ENCODE data around the gene C1orf53.
"Not testable (repeated sequence)": the region's sequence is repeated elsewhere in the genome, so short reads cannot be mapped to it uniquely, and the experiment has no call there.

C1orf53 gene

GRCh38 chr1:197902454-197903195 lies at the start of gene C1orf53:
TSS of gene C1orf53 (plus strand) at chr1:197902630. CDS start at chr1:197902650, 20 bp downstream.
- DNase-seq = peak; percentile 52 to 95 (median 87)

DNA sequence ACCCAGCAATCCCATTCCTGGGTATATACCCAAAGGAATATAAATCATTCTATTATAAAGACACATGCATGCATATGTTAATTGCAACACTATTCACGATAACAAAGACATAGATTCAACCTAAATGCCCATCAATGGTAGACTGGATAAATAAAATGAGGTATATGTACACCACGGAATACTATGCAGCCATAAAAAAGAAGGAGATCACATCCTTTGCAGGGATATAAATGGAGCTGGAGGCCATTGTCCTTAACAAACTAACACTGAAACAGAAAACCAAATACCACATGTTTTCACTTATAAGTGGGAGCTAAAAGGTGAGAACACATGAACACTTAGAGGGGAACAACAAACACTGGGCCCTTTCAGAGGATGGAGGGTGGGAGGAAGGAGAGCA lies 46.7 kb upstream of the C1orf53 start:
- not testable (repeated sequence) for DNase-seq

- DNase-seq = no peak
Measured at GRCh38 chr1:197857477-197857876, 45.0 kb upstream of the C1orf53 start.

GRCh38 chr1:197859024-197859423 lies 43.4 kb upstream of the C1orf53 start:
- no peak for DNase-seq

DNA sequence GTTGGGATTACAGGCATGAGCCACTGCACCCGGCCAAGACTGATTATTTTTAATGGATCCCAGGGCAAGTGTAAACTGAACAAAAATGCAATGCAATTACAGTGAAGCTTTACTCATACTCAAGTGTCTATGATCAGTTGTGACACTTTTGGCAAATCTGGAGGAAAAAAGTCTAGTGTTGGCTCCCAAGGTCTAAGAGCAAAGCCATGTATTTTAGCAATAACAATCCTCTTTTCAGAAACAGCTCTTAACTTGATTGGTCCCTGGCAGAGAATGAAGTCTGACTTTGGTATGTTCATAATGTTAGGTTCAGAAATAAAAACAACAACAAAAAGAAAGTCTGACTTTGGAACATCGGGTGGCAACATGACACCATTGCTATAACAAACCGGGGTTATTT lies 40.2 kb upstream of the C1orf53 start:
- no peak for DNase-seq

GRCh38 chr1:197862671-197863070 lies 39.8 kb upstream of the C1orf53 start:
- DNase-seq = no peak

DNA sequence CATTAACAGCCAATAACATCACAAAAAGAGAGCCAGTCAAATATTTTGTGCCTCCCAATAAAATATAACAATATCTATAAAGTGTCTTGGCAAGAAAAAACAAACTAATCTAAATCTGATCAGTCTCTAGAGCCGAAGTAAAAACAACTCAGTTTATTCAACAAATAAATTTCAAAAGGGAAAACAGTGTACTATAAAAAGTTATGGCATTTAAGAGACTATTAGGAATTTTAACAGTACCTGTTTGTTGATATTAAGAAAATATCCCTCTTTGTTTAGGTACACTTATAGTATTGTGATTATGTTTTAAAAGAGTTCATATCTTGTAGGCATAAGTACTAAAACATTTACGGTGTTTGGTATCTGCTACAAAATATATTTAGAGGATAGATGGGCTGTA lies 36.6 kb upstream of the C1orf53 start:
- DNase-seq = no peak

- DNase-seq = no peak
Measured at GRCh38 chr1:197868751-197869489, 33.5 kb upstream of the C1orf53 start.

DNA sequence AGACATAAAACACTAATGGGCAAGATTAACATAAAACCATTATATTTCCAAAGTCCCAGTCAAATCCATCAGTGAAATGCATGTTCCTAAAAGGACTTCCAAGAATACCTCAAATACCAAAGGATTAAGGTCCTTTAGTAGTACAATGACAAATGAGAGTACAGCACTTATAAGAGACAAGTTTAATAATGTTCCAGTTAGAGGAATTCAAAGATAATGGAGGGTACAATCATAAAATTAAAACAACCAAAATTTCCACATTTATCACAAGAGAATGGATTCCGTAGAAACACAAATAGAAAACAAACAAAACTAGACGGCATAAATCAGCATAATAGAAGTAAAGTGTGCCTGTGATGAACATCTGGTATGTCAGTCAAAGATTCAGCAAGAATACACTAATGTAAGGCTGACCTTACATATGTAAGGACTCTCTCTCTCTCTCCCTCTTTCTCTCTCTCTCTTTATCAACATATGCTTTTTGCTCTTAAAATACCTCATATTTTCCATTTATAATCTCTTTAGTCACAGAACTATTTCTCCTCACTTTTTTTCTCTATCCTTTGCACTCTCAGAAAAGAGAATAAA lies 32.8 kb upstream of the C1orf53 start:
- DNase-seq = no peak

GRCh38 chr1:197876894-197877293 lies 25.5 kb upstream of the C1orf53 start:
- no peak for DNase-seq

- DNase-seq = not testable (repeated sequence)
Measured at GRCh38 chr1:197880385-197880784, 22.0 kb upstream of the C1orf53 start.

DNA sequence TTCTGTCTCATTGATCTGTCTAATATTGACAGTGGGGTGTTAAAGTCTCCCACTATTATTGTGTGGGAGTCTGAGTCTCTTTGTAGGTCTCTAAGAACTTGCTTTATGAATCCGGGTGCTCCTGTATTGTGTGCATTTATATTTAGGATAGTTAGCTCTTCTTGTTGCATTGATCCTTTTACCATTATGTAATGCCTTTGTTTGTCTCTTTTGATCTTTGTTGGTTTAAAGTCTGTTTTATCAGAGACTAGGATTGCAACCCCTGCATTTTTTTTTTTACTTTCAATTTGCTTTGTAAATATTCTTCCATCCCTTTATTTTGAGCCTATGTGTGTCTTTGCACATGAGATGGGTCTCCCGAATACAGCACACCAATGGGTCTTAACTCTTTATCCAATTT lies 20.2 kb upstream of the C1orf53 start:
- not testable (repeated sequence) for DNase-seq

DNA sequence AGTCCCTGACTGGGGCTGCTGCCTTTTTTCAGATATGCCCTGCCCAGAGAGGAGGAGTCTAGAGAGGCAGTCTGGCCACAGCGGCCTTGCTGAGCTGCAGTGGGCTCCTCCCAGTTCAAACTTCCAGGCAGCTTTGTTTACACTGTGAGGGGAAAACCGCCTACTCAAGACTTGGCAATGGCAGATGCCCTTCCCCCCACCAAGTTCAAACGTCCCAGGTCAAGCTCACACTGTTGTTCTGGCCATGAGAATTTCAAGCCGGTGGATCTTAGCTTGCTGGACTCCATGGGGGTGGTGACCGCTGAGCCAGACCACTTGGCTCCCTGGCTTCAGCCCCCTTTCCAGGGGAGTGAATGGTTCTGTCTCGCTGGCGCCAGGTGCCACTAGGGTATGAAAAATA lies 18.3 kb upstream of the C1orf53 start:
- DNase-seq = no peak

- DNase-seq = peak in 4 of 58 donors; percentile 6 to 40 (median 13)
Measured at GRCh38 chr1:197890936-197891335, 11.5 kb upstream of the C1orf53 start.

- no peak for DNase-seq
Measured at GRCh38 chr1:197892684-197893083, 9.7 kb upstream of the C1orf53 start.

DNA sequence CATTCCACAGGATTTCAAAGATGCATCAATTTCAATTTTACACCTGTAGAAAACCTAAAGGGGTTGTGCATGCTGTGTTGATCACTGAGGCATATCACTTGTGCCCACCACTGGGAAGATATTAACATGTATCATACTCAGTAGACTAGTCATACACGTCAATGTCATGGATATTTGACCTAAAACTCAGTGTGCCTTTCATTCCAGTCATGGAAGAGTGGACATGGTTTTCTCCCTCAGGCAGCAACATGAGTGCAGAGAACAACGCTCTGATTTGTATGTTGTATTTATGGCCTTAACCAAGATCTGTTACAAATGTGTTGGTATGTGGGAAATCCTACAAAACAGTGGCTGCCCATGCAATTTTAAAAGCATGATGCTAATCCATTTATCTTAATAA lies 6.1 kb upstream of the C1orf53 start:
- DNase-seq = no peak

DNA sequence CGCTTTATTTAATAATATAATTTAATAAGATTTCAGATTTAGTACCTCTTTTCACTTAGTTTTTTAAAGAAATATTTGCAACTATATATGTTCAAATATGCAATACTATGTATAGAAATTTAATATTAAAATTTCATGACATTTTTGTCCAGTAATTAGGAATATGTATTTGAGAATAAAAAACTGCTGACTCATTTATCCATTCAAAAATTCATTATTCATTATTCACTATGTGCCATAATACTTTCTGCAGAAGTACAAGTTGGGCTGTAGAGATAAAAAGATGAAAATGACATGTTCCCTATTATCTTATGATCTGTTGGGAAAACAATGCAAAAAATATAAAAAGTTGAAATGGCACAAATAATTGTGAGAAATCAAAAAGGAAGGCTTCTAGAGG lies 3.4 kb upstream of the C1orf53 start:
- DNase-seq = no peak

DNA sequence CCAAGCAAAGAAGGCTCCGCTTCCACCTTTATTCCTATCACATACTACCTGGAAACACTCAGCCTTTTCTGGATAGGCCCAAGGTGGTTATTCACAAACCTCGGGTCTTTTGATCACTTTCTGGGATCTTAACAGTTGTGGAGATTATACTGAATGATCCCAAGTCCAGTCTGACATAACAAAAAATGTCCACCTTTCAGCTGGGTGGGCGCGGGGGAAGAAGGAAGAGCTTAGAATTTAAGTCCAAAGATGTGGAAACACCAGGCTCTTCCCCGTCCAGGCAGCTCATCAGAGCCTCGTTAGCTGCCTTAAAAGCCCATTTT lies 338 bp upstream of the C1orf53 start:
- no peak for DNase-seq

DNA sequence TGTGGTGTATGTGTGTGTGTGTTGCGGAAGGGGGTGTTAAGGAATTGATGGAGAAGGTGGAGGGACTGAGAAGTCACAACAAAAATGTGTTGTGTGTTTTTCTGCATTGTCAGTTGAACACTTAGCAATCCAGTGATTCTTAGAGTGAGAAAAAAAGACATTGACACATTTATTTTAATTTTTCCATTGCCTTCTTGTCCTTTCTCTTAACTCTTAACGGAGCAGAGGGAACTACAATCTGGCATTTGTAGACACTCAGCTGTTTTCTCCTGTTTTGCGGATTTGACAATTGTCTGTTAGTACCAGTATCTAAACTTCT lies 725 bp downstream of the C1orf53 start:
- no peak for DNase-seq

GRCh38 chr1:197904126-197904787 lies 1.8 kb downstream of the C1orf53 start:
- no peak for DNase-seq

- no peak for DNase-seq
Measured at GRCh38 chr1:197905699-197906351, 3.4 kb downstream of the C1orf53 start.

Measured in anterior cingulate cortex (tissue), 58 donors.